ENCODE results near the gene HIP1R. TPM values are rescaled to one million over a fixed set of nuclear protein-coding genes. Genes with fewer than 3 reads are reported as not detected.

HIP1R gene
- total and polyA plus RNA-seq, 2 of the 13 experiments (the other 11 are each of a cell fraction or from before 2014, with no cell fraction given): 18.4 to 25.5 TPM

- TF ChIP-seq ZNF800 (CRISPR knock-in tag; IDR thresholded peaks at IDR 0.05) (0 out of 2 replicates have a peak, but pooled peaks have one; percentile 35), ZNF747 (CRISPR knock-in tag; IDR thresholded peaks at IDR 0.05; ENCODE audit: borderline replicate concordance) (no peak), POGZ (CRISPR knock-in tag; IDR thresholded peaks at IDR 0.05) (no peak), HIC2 (CRISPR knock-in tag; IDR thresholded peaks at IDR 0.05; ENCODE audit: low read depth) (peak; percentile 36; the same call in 1 of the 2 replicates), SAP130 (CRISPR knock-in tag; IDR thresholded peaks at IDR 0.05; ENCODE audit: low read depth) (peak; percentile 22; the same call in 1 of the 2 replicates), HNF4G (IDR thresholded peaks at IDR 0.05; ENCODE audit: borderline replicate concordance, low read depth, low read length) (0 out of 2 replicates have a peak, but pooled peaks have one; percentile 9), HNF4G (CRISPR knock-in tag; IDR thresholded peaks at IDR 0.05; ENCODE audit: borderline replicate concordance, low read depth) (no peak), HOXA3 (CRISPR knock-in tag; IDR thresholded peaks at IDR 0.05) (0 out of 2 replicates have a peak, but pooled peaks have one; percentile 8), CEBPB (IDR thresholded peaks at IDR 0.05; ENCODE audit: borderline replicate concordance, low read depth, low read length) (0 out of 2 replicates have a peak, but pooled peaks have one; percentile 11), TFAP4 (IDR thresholded peaks at IDR 0.05; ENCODE audit: borderline replicate concordance, low read depth) (peak; percentile 33; the same call in 1 of the 2 replicates), MXI1 (IDR thresholded peaks at IDR 0.05; ENCODE audit: borderline replicate concordance, low read depth, low read length) (no peak)
- TF ChIP-seq, protein P1, sequence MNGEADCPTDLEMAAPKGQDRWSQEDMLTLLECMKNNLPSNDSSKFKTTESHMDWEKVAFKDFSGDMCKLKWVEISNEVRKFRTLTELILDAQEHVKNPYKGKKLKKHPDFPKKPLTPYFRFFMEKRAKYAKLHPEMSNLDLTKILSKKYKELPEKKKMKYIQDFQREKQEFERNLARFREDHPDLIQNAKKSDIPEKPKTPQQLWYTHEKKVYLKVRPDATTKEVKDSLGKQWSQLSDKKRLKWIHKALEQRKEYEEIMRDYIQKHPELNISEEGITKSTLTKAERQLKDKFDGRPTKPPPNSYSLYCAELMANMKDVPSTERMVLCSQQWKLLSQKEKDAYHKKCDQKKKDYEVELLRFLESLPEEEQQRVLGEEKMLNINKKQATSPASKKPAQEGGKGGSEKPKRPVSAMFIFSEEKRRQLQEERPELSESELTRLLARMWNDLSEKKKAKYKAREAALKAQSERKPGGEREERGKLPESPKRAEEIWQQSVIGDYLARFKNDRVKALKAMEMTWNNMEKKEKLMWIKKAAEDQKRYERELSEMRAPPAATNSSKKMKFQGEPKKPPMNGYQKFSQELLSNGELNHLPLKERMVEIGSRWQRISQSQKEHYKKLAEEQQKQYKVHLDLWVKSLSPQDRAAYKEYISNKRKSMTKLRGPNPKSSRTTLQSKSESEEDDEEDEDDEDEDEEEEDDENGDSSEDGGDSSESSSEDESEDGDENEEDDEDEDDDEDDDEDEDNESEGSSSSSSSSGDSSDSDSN (CRISPR knock-in tag; IDR thresholded peaks at IDR 0.05): 0 out of 2 replicates have a peak, but pooled peaks have one; percentile 27
- TF ChIP-seq, protein P2, sequence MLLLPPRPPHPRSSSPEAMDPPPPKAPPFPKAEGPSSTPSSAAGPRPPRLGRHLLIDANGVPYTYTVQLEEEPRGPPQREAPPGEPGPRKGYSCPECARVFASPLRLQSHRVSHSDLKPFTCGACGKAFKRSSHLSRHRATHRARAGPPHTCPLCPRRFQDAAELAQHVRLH (CRISPR knock-in tag; IDR thresholded peaks at IDR 0.05; ENCODE audit: borderline replicate concordance, low read depth): no peak
- TF ChIP-seq, protein P3, sequence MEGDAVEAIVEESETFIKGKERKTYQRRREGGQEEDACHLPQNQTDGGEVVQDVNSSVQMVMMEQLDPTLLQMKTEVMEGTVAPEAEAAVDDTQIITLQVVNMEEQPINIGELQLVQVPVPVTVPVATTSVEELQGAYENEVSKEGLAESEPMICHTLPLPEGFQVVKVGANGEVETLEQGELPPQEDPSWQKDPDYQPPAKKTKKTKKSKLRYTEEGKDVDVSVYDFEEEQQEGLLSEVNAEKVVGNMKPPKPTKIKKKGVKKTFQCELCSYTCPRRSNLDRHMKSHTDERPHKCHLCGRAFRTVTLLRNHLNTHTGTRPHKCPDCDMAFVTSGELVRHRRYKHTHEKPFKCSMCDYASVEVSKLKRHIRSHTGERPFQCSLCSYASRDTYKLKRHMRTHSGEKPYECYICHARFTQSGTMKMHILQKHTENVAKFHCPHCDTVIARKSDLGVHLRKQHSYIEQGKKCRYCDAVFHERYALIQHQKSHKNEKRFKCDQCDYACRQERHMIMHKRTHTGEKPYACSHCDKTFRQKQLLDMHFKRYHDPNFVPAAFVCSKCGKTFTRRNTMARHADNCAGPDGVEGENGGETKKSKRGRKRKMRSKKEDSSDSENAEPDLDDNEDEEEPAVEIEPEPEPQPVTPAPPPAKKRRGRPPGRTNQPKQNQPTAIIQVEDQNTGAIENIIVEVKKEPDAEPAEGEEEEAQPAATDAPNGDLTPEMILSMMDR (CRISPR knock-in tag; IDR thresholded peaks at IDR 0.05): peak; percentile 28
Measured at GRCh38 chr12:122834104-122834920, 945 bp upstream of the HIP1R start (continued).

All from HepG2 (cell line).